ENCODE measurements around the gene PARD3.

PARD3 gene

GRCh38 chr10:34690383-34691049 lies 124.6 kb downstream of the PARD3 start:
- Histone ChIP-seq H3K27ac (no peak overlapping the region), H3K9me3 (ENCODE audit: control insufficient read depth, low read length) (no peaks in the 10 kb centered on the region), H3K4me1 (no peaks in the 10 kb centered on the region), H3K4me2 (ENCODE audit: low read length) (no peak overlapping the region), H3K36me3 (ENCODE audit: control insufficient read depth, insufficient read depth, low read length) (no peaks in the 10 kb centered on the region), H3K9ac (no peak overlapping the region), H3K27me3 (ENCODE audit: control insufficient read depth, insufficient read depth, low read length) (no peaks in the 10 kb centered on the region), H3K79me2 (peaks cover 4% of the 10 kb centered on the region), H2AFZ (no peak overlapping the region), H3K4me3 (ENCODE audit: low read depth, low read length) (no peak overlapping the region)
- TF ChIP-seq CTCF (IDR thresholded peaks at IDR 0.05), result no peak

GRCh38 chr10:34689053-34689452 lies 126.0 kb downstream of the PARD3 start:
- Histone ChIP-seq H3K79me2 (peaks cover 2% of the 10 kb centered on the region), H3K4me3 (ENCODE audit: low read depth, low read length) (no peak overlapping the region), H3K4me2 (ENCODE audit: low read length) (peak overlapping the region; percentile 31), H3K4me1 (no peaks in the 10 kb centered on the region), H3K9me3 (ENCODE audit: control insufficient read depth, low read length) (no peaks in the 10 kb centered on the region), H3K27ac (no peak overlapping the region), H3K9ac (no peak overlapping the region), H3K27me3 (ENCODE audit: control insufficient read depth, insufficient read depth, low read length) (no peaks in the 10 kb centered on the region), H2AFZ (no peak overlapping the region), H3K36me3 (ENCODE audit: control insufficient read depth, insufficient read depth, low read length) (no peaks in the 10 kb centered on the region)
- no peak for TF ChIP-seq CTCF (IDR thresholded peaks at IDR 0.05)

- Histone ChIP-seq H3K4me1 (no peaks in the 10 kb centered on the region), H3K4me2 (ENCODE audit: low read length) (peak overlapping the region; percentile 26), H3K27me3 (ENCODE audit: control insufficient read depth, insufficient read depth, low read length) (no peaks in the 10 kb centered on the region), H3K27ac (no peak overlapping the region), H3K9ac (no peak overlapping the region), H3K9me3 (ENCODE audit: control insufficient read depth, low read length) (no peaks in the 10 kb centered on the region), H3K79me2 (peaks cover 9% of the 10 kb centered on the region), H3K4me3 (ENCODE audit: low read depth, low read length) (no peak overlapping the region), H2AFZ (no peak overlapping the region), H3K36me3 (ENCODE audit: control insufficient read depth, insufficient read depth, low read length) (no peaks in the 10 kb centered on the region)
- TF ChIP-seq CTCF (IDR thresholded peaks at IDR 0.05), result no peak
These were observed 127.5 kb downstream of the PARD3 start for GRCh38 chr10:34687434-34688210.

- H3K27ac ChIP-seq, result no peak overlapping the region
- H3K27me3 ChIP-seq (ENCODE audit: control insufficient read depth, insufficient read depth, low read length), result no peaks in the 10 kb centered on the region
- no peaks in the 10 kb centered on the region for H3K9me3 ChIP-seq (ENCODE audit: control insufficient read depth, low read length)
- H3K79me2 ChIP-seq, result peaks cover 19% of the 10 kb centered on the region
- no peak overlapping the region for H3K4me2 ChIP-seq (ENCODE audit: low read length)
- no peak overlapping the region for H2AFZ ChIP-seq
- no peaks in the 10 kb centered on the region for H3K36me3 ChIP-seq (ENCODE audit: control insufficient read depth, insufficient read depth, low read length)
- no peak overlapping the region for H3K4me3 ChIP-seq (ENCODE audit: low read depth, low read length)
- no peak for TF ChIP-seq CTCF (IDR thresholded peaks at IDR 0.05)
- no peak overlapping the region for H3K9ac ChIP-seq
- H3K4me1 ChIP-seq, result no peaks in the 10 kb centered on the region
These were observed 132.5 kb downstream of the PARD3 start for GRCh38 chr10:34682580-34682979.

Data from parathyroid adenoma (tissue), 2 donors.